ENCODE data around the gene FIGN. TPM values are rescaled to one million over a fixed set of nuclear protein-coding genes. Genes with fewer than 3 reads are reported as not detected.
A peak's percentile ranks its signal among the peaks of the same experiment; 100 is the strongest.

Gene FIGN
- total RNA-seq, 3 donors from 2014 or later: 2.6 to 13.9 (median 5.0) TPM

DNA sequence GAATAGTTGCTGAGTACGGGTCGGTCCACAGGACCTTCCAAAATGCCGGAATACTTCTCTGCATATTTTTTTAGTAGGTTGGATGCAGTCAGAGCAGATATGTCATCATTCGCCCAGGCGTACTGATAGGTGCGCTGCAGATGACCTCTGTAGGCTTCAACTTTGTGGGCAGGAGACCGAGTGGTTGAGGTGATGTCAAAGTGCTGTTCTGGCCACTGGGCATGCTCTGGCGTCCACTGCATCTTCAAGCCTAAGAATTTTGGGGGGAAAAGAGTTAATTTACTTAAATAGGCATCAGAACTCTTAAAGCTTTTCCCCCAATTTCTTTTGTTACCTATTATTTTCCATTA lies 124.3 kb downstream of the FIGN start:
- no peak overlapping the region for H3K27ac ChIP-seq
- no peak for DNase-seq (ENCODE audit: low spot score in 2 of 2)
- no peak overlapping the region for H3K4me3 ChIP-seq
- no peaks in the 10 kb centered on the region for H3K36me3 ChIP-seq
- no peaks in the 10 kb centered on the region for H3K9me3 ChIP-seq
- TF ChIP-seq CTCF (IDR thresholded peaks at IDR 0.05): peak in 1 of 3 donors; percentile 0
- no peak for TF ChIP-seq POLR2AphosphoS5 (IDR thresholded peaks at IDR 0.05)
- H3K27me3 ChIP-seq: no peaks in the 10 kb centered on the region
- intact Hi-C loops (cut with DNase I; ENCODE audit: low total_unique reads): no loop called here
- H3K4me1 ChIP-seq: no peaks in the 10 kb centered on the region

DNA sequence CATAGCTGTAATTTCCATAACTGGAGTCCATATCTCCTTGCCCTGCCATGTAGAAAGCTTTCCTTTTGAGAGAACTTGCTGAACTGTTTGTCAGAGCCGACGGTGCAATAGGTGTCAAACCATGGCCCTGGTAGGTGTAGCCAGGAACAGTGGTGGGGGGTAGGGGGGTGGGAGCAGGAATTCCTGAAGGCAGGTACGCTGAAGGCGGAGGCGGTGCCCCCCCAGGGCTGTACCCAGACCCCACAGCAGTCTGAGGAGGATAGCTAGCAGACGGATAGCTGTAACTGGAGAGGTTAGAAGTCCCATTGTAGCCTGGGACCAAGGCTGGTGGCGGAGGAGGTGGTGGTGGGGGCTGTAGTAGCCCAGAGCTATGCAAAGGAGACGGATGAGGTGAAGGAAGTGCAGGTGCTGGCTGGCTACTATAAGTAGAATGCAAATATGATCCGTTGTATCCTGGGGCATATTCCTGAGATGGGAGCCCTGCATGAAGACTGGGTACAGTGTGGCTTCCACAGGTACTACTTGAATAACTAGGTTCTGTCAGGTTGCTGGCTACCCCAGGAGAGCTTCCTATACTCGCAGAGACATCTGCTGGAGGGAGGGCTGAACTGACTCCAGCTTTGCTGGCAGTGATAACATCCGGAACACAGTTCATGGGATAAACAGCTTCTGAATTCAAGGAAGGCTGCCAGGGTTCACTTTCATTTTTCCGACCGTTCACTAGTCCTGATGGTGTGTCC lies 124.8 kb downstream of the FIGN start:
- Histone ChIP-seq H3K9me3 (no peaks in the 10 kb centered on the region), H3K4me3 (no peak overlapping the region), H3K27ac (no peak overlapping the region), H3K36me3 (no peaks in the 10 kb centered on the region), H3K4me1 (no peaks in the 10 kb centered on the region), H3K27me3 (no peaks in the 10 kb centered on the region)
- peak in 1 of 3 donors; percentile 22 for TF ChIP-seq CTCF (IDR thresholded peaks at IDR 0.05)
- no peak for TF ChIP-seq POLR2AphosphoS5 (IDR thresholded peaks at IDR 0.05)
- no peak for TF ChIP-seq POLR2A (IDR thresholded peaks at IDR 0.05)
- intact Hi-C loops (cut with DNase I; ENCODE audit: low total_unique reads): no loop called here
- DNase-seq (ENCODE audit: low spot score in 2 of 2): no peak

DNA sequence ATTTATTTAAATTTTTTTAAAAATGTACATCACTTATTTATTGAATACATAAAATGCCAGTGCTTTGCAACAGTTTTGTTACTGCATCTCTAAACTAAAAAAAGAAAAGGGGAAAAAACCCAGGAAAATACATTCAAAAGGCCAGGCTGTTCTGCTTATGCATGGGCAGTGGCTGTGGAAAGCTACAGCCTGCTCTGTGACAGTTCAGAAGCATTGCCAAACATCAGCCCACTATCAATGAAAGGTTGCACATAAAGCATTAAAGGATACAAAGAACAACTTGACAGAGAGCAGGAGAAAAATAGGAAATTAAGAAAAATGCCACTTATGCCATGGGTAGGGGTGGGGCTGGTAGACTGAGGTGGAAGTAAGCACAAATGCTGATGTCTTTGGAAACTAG lies 128.2 kb downstream of the FIGN start:
- Histone ChIP-seq H3K9me3 (no peaks in the 10 kb centered on the region), H3K4me1 (no peaks in the 10 kb centered on the region), H3K4me3 (no peak overlapping the region), H3K36me3 (no peaks in the 10 kb centered on the region), H3K27me3 (no peaks in the 10 kb centered on the region), H3K27ac (no peak overlapping the region)
- DNase-seq (ENCODE audit: low spot score in 2 of 2): no peak
- TF ChIP-seq POLR2A (IDR thresholded peaks at IDR 0.05) (no peak), POLR2AphosphoS5 (IDR thresholded peaks at IDR 0.05) (no peak), CTCF (IDR thresholded peaks at IDR 0.05) (no peak)
- intact Hi-C loops (cut with DNase I; ENCODE audit: low total_unique reads): loop anchor here (2.0 kb wide), 1 partner anchor 35 kb away; no protein-coding TSS in a partner anchor

DNA sequence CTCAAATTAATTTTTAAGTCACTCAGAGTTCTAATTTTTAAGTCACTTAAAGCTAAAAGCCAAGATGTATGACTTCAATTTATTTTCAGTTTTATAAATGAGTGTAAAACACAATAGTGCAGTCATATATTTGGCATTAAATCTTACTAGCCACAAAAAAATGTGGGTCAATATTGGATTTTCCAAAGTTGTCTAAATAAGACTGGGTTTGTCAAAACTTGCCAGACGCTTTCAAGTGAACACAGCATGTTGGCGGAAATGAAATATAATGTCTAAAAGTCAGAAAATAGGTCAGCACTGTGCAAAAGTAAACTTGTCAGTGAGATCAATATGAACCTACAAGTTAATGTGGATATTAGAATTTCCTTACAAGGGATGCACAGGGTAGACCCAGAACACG lies 128.9 kb downstream of the FIGN start:
- Histone ChIP-seq H3K36me3 (no peaks in the 10 kb centered on the region), H3K4me3 (no peak overlapping the region), H3K27ac (no peak overlapping the region), H3K9me3 (no peaks in the 10 kb centered on the region), H3K4me1 (no peaks in the 10 kb centered on the region), H3K27me3 (no peaks in the 10 kb centered on the region)
- TF ChIP-seq POLR2A (IDR thresholded peaks at IDR 0.05): no peak
- no peak for TF ChIP-seq POLR2AphosphoS5 (IDR thresholded peaks at IDR 0.05)
- TF ChIP-seq CTCF (IDR thresholded peaks at IDR 0.05): no peak
- DNase-seq (ENCODE audit: low spot score in 2 of 2): no peak
- intact Hi-C loops (cut with DNase I; ENCODE audit: low total_unique reads): no loop called here

- H3K9me3 ChIP-seq: no peaks in the 10 kb centered on the region
- H3K27ac ChIP-seq: no peak overlapping the region
- no peak for DNase-seq (ENCODE audit: low spot score in 2 of 2)
- TF ChIP-seq POLR2AphosphoS5 (IDR thresholded peaks at IDR 0.05) (no peak), POLR2A (IDR thresholded peaks at IDR 0.05) (no peak), CTCF (IDR thresholded peaks at IDR 0.05) (no peak)
- H3K4me1 ChIP-seq: no peaks in the 10 kb centered on the region
- intact Hi-C loops (cut with DNase I; ENCODE audit: low total_unique reads): no loop called here
- no peaks in the 10 kb centered on the region for H3K36me3 ChIP-seq
- no peaks in the 10 kb centered on the region for H3K27me3 ChIP-seq
- no peak overlapping the region for H3K4me3 ChIP-seq
Measured at GRCh38 chr2:163605779-163606178, 130.0 kb downstream of the FIGN start.

Measured in breast epithelium (tissue), 4 donors.